ENCODE data around the gene P2RX2.

DNA sequence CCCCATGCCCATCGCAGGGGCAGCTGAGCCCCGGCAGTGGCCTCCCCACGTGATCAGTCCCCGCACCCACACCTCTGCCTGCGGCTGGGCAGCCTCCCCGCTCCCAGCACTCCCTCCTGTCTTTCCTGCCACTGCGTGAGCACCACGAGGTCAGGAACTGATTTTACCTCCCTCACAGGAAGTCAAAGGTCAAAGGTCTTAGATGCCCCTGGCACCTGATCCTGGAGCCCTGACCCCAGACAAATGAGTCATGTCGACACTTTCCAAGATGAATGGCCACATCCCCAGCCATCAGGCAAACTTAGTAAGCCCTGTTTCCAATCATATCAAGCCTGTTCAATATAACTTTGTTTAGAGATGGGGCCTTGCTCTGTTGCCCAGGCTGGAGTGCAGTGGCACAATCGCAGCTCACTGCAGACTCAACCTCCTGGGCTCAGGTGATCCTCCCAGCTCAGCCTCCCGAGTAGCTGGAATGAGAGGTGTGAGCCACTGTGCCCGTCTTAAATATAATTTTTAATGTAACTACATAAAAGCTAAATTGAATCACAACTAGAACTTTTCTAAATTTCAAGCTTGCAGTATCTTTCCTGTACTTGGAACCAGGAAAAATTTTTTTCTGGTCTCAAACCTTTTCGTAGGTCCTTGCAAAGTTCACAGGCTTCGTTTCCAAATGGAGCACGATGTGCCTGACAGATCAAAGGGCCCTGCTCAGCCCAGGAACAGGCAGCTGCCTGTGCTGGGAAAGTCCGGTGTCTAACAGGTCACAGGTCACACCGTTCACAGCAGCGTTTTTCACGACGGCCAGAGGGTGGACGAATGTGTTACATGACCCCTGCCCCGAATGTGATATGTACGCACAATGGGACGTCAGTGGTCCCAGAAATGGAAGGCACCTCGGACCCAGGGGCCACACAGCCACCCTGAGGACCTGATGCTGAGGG is 10.1 kb upstream of the P2RX2 start:
- TF ChIP-seq, protein P1, sequence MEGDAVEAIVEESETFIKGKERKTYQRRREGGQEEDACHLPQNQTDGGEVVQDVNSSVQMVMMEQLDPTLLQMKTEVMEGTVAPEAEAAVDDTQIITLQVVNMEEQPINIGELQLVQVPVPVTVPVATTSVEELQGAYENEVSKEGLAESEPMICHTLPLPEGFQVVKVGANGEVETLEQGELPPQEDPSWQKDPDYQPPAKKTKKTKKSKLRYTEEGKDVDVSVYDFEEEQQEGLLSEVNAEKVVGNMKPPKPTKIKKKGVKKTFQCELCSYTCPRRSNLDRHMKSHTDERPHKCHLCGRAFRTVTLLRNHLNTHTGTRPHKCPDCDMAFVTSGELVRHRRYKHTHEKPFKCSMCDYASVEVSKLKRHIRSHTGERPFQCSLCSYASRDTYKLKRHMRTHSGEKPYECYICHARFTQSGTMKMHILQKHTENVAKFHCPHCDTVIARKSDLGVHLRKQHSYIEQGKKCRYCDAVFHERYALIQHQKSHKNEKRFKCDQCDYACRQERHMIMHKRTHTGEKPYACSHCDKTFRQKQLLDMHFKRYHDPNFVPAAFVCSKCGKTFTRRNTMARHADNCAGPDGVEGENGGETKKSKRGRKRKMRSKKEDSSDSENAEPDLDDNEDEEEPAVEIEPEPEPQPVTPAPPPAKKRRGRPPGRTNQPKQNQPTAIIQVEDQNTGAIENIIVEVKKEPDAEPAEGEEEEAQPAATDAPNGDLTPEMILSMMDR (IDR thresholded peaks at IDR 0.05) = no peak
- no peak for TF ChIP-seq POLR2AphosphoS5 (IDR thresholded peaks at IDR 0.05)
